AG09319 (cell line): ENCODE data around the gene COQ5.
A peak's percentile ranks its signal among the peaks of the same experiment; 100 is the strongest.

Experiments
- DNase-seq: peaks from one replicate; pipeline ENCODE4 v3.0.0-alpha.2; 2010; ENCODE audit warnings: low read depth; ENCODE audit errors: extremely low read depth
- CTCF ChIP-seq: IDR thresholded peaks from 2 replicates; pipeline ENCODE4 v1.5.1; 2011; ENCODE audit warnings: low read depth, mild to moderate bottlenecking, inconsistent platforms, low read length, moderate library complexity

COQ5 gene

GRCh38 chr12:120479458-120479857 lies 49.5 kb downstream of the COQ5 start:
- no peak for DNase-seq
- no peak for TF ChIP-seq CTCF

- DNase-seq, result no peak
- no peak for TF ChIP-seq CTCF
Observed at GRCh38 chr12:120475643-120476042, 53.3 kb downstream of the COQ5 start.

- no peak for DNase-seq
- TF ChIP-seq CTCF, result no peak
Observed at GRCh38 chr12:120474616-120474960, 54.4 kb downstream of the COQ5 start.

GRCh38 chr12:120473807-120474615 lies 54.9 kb downstream of the COQ5 start:
- TF ChIP-seq CTCF, result no peak
- DNase-seq, result no peak

GRCh38 chr12:120472521-120472920 lies 56.4 kb downstream of the COQ5 start:
- DNase-seq, result no peak
- no peak for TF ChIP-seq CTCF

GRCh38 chr12:120470150-120470784 lies 58.7 kb downstream of the COQ5 start:
- no peak for DNase-seq
- TF ChIP-seq CTCF, result no peak

- peak; percentile 84 for TF ChIP-seq CTCF
- peak; percentile 95 for DNase-seq
Observed at GRCh38 chr12:120469450-120470149, 59.4 kb downstream of the COQ5 start, which contains the start of gene SRSF9. SRSF9 (minus strand) TSS chr12:120469748; CDS start chr12:120469609, 139 bp downstream.
